OCI-LY1 (cell line): ENCODE results near the gene BTBD7.

Experiments used
- EZH2 ChIP-seq: fragments of 200-600 bp; sonication (generic), shearing (Covaris generic); IDR thresholded peaks from 2 replicates; pipeline ENCODE4 v1.8.0; 2017; ENCODE audit warnings: borderline replicate concordance, mixed run types, mild to moderate bottlenecking, antibody characterized with exemption, low read length, moderate library complexity, mixed read lengths
- TF ChIP-seq, protein P1 (sequence below): fragments of 200-600 bp; sonication (generic), shearing (Covaris generic); IDR thresholded peaks from 2 replicates; pipeline ENCODE4 v1.5.1; 2017; ENCODE audit warnings: mild to moderate bottlenecking, antibody characterized with exemption, low read length, moderate library complexity, mixed read lengths

DNA sequence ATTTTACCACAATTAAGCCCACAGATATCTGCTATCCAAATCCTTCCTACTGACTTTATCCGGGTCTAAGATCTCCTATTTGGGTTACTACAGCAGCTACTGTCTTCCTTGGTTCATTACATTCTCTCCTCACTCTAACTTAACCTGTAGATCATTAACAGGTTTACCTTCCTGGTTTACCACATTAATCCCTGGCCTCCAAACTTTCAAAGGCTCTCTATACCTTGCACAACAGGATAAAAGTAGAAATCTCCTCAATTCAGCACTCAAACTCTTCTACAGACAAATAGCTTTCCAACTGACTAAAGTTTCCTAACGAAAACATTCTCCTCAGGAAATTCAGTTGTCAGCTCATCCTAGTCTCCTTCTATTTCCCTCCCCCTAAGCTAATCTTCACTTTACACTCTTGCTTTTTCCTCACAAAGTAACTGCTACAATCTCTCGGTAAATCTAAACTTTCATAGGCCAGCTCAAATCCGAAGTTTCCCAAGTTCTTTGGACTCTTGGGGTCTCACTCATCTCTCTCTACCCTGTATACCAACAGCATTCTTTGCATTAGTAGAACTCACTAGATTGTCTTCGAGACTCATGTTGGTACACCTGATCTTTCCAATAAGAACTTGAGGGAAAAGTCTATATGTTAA, 2.7 kb downstream of the BTBD7 start:
- TF ChIP-seq, protein P1, sequence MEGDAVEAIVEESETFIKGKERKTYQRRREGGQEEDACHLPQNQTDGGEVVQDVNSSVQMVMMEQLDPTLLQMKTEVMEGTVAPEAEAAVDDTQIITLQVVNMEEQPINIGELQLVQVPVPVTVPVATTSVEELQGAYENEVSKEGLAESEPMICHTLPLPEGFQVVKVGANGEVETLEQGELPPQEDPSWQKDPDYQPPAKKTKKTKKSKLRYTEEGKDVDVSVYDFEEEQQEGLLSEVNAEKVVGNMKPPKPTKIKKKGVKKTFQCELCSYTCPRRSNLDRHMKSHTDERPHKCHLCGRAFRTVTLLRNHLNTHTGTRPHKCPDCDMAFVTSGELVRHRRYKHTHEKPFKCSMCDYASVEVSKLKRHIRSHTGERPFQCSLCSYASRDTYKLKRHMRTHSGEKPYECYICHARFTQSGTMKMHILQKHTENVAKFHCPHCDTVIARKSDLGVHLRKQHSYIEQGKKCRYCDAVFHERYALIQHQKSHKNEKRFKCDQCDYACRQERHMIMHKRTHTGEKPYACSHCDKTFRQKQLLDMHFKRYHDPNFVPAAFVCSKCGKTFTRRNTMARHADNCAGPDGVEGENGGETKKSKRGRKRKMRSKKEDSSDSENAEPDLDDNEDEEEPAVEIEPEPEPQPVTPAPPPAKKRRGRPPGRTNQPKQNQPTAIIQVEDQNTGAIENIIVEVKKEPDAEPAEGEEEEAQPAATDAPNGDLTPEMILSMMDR, result no peak
- no peak for TF ChIP-seq EZH2
